HG03103 (cell line): ENCODE results near the gene DIP2C.
"Not testable (repeated sequence)": the region's sequence is repeated elsewhere in the genome, so short reads cannot be mapped to it uniquely, and the experiment has no call there.

Experiments
- ATAC-seq: cut with Tn5 transposase; IDR thresholded peaks from one replicate; pipeline ENCODE4 v1.9.1; 2021; ENCODE audit warnings: low read depth; ENCODE audit not compliant: unreplicated experiment

The DIP2C gene

DNA sequence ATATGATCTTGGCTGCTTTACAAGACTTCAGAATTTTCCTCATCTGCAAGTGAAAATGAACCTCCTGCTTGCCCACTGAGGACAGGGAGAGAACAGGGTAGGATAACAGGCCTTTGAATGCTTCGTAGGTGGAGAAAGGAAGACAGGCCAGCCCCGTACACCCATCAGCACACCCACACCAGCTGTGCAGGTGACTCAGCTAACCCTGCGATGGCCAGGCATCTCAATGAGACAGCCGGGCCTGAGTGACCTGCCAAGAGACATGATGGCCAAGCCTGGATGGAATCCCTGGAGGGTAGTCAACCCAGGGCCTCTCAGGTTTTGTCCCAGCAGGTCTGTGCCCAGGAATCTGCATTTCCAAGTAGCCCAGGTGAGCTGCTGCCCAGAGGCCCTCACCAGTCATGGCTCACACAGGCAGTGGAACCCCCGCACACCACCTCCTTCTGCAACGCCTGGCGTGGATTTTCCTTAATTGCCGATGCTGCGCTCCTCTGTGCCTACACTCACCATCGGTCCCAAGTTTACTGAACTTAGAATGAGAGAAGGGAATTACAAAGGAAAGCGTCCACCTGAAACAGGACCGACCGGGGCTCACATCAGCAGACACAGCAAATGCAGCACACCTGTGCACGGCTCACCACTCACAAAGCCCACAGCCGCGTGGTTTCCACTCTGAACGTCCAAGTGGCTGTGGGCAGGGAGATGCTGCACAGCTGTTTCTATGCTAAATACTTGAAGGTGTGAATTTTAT is 163.7 kb downstream of the DIP2C start:
- no peak for ATAC-seq

DNA sequence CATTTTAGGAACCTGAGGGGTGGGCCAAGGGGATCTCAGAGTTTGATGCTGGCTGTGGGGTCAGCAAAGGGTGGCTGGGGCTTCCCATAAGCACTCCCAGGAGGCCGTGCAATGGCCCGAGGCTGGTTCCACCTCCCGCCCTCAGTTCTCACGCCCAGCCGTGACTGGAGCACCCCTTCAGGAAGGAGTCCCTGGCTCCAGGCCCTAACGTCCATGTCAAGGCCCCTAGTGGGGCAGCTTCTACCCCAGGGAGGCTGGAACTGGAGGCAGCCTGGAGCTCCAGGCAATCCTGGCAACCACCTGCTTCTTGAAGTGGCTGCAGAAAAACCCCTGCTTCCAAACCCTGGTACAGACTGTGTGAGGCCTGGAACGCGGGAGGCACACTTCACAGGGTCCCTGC is 165.5 kb downstream of the DIP2C start:
- no peak for ATAC-seq

DNA sequence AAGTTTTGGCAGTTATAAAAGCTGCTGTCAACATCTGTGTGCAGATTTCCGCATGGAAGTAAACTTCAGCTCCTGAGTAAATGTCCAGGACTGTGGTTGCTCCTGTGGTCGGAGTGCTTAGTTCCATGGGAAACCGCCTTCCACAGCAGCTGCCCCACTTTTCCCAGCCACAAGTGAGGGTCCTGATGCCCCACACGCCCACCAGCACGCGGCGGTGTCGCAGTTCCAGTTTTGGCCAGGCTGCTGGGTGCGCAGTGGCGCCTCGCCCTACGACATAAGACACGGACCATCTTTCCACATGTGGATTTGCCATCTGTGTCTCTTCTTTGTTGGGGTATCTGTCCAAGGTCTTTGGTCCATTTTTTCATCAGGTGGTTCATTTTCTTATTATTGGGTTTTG is 167.1 kb downstream of the DIP2C start:
- ATAC-seq, result no peak

DNA sequence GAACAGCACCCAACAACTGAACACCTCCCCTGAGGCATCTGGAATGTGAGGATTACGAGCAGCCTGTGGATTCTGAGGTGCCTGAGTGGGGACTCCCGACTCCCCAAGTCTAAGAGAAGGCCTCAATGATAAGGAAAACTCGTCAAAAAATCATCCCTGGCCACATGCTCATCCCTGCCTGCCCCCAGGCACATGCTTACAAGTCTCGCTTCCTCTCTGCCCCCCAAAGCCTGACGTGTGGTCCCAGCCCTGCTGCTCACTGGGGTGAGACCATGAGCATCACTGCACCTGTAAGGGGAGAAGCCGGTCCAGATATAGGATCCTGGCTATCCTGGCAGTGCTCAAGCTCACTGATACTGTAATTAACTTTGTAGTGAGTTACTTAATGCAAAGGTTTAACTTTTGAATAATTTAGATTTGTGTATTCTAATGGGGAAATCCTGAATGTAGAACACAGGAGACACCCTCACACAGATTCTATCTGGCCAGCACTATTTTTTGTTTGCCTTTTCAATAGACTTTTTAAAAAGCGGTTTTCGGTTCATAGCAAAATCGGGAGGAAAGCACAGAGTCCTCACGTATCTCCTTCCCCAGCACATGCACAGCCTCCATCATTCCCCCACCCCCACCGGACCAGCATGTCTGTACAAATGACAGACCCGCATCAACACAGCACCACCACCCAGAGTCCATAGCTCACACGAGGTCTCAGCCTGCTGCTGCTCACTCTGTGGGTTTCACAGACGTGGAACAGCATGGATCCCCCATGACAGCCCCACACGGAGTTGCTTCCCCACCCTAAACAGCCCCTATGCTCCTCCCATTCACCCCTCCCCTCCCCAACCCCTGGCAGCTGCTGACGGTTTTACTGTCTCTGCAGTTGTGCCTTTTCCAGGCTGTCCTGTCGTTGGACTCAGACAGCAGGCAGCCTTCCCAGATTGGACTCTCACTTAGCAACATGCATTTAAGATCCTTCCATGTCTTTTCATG is 167.9 kb downstream of the DIP2C start:
- no peak for ATAC-seq

DNA sequence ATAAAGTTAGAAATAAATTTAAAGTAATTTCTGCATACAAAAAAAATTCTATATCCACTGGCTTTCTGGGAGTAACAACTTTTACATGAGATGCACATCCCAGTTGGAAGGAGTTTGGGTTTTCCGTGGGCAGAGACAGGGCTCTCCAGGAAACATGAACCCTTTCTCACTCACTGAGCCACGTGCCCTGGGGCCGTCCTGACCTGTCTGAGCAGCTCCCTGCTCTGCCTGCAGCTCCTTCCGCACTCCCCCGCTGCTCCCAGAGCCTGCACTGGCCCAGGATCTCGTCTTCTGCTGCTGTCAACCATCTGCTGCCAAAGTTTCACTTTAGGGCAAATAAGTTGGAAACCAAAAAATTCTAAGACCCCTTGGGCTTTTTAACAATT is 169.1 kb downstream of the DIP2C start:
- no peak for ATAC-seq

DNA sequence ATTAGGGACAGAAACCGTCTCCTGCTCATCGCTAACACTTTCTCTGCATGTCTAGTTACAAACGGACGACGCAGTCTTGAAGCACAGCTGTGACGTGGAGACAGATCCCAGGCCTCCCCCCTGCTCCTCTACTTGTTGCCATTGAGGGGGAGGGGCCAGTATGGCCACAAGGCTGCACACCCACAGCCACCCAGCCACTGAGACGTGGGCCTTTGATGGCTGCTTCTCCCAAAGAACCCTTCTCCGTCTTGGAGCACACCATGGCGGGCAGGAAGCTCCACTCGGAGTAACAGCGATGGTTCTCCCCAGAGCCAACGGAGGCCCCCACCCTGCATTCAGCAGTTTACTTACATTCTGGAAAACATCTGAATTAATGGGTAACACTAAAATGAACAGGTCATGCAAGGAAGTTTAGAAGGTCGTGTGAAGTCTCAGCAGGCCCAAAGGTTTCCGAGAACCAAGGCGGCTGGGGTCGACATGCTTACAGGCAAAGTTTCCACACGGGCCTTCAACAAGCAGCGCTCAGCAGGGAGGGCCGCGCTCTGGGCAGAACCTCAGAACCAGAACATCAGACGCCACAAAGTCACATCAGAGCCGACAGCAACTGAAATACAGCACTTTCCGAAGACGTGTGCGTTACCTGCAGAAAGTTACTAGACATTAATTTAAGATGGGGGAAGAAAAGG is 169.6 kb downstream of the DIP2C start:
- no peak for ATAC-seq

DNA sequence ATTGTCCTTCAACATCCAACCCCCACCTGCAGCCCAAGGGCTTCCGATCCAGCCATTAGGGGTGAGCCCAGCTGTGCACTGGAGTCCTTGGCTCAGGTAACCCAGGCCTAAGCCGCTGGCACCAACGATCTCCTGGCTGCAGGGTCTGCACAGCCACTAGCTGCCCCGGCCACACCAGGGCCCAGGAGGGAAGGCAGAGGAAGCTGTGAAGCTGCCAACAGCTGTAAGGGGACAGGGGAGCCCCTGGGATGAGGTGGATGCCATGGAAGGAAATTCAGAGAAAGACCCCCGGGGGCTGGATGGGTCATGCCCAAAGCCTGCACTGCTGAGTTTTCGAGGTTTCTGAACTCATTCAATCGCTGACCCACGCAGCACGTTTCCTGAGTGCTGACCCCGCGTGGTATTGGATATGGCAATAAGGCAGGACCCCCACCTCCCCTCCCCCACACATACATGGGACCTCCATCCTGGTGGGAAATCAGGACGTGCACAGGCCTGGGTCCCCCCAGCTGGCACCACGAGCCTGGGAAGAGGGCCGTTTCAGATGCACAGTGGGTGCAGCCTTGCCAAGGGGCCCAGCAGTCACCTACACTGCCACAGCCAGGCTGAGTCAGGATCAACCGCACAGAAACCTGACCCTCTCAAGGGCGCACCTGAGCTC is 170.3 kb downstream of the DIP2C start:
- ATAC-seq, result no peak

DNA sequence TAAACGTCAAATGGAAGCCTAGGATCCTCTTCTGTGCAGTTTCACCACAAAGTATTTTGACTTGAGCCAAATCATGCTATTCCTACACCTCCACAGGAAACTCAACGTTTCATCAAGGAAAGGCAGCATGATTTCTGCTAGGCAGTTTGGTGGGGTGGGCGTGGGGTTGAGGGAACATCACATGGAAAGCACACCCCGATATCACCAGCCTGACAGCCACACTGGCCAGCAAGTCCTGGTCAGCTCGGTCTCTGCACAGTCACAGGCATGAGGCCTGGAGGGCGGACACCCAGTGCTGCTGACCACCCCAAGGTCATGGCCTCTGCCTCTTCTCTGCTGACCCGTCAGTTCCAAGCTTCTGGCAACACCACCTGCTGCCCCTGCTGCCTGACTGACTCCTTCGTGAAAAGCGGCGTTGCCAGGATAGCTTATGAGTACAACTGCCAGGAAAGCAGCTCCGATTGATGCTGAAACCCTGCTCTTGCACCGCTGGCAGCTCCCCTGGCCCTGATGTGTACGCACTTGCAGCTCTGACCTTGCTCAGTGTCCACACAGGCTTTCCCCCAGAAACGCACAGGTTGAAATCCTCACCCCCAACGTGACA is 171.5 kb downstream of the DIP2C start:
- no peak for ATAC-seq

DNA sequence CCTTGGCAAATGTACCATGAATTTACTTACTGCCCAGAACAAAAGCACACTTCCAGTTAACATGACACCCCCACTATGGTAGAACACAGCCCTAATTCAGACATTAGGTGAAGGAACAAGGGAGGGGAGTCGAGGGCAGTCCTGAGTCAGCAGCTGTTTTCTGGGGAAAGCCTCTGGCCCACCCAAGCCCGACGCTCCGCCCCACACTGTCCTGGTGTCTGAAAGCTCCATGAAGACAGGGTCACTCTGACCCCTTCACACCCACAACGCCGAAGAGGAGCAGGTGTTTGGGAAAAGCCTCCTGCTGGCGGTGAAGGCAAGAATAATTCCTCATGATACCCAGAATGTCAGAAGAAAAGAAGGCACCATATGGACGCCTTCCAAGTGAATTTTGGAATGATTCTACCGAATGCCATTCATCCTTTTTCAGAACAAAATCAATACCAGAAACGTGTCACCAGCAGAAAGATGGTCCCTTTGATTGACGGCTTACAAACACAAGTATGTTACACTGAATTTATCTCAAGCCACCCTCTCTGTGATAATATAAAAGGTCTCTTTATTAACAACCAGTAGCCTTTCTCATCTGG is 172.1 kb downstream of the DIP2C start:
- ATAC-seq, result no peak

DNA sequence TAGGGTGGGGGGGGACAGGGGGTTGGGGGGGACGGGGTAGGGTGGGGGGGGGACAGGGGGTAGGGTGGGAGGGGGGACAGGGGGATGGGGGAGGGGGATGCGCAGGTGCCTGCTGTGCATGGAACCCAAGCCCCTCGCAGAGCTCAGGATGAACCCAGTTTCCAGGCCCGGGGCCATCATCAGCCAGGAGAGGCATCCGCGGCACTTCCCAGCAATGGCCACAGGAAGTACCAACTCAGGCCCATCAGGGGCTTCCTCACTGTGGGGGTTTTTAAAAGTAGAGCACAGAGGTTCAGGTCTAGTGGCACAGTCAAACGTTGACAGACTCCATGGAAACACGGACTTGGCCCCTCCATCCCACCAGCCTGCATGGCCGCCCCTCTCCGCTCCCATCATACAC is 172.7 kb downstream of the DIP2C start:
- ATAC-seq, result no peak

DNA sequence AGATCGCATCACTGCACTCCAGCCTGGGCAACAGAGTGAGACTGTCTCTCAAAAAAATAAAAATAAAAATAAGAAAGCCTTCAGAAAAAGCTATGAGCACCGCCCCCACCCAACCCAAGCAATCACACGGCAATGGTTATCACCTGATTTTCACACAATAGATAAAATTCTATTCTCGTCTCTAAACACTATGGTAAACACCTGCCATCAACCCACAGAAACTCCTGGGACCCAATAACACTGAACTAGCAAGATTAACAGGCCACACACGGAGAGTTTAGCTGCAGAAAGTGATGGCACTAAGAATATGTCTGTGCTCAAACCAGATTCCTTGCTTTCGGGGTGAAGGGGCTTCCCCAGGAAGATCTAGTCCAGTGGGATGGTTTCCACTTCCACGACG is 173.8 kb downstream of the DIP2C start:
- no peak for ATAC-seq

DNA sequence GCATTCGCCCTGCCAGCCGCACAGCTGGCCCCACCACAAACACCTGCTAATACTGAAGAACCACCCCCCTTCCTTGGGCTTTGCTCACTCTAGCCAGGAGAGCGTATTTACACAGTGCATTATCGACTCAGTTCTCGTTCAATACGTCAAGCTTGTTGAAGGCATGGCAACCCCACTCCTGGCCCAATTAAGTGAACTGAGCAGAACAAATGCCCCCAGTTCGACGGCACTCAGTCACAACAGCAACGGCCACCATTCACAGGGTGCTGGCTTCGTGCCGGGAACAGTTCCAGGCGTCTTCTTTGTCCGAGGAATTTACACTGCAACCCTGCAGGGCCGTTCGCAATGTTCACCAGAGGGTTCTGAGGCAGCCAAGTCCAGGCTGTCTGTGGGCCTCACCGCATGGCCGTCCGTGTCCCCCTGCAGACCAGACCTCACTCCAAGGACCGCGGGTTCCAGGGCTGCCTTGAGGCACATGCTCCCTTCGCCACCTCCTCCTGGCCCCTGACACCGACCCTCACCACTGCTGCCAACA is 175.3 kb downstream of the DIP2C start:
- no peak for ATAC-seq

DNA sequence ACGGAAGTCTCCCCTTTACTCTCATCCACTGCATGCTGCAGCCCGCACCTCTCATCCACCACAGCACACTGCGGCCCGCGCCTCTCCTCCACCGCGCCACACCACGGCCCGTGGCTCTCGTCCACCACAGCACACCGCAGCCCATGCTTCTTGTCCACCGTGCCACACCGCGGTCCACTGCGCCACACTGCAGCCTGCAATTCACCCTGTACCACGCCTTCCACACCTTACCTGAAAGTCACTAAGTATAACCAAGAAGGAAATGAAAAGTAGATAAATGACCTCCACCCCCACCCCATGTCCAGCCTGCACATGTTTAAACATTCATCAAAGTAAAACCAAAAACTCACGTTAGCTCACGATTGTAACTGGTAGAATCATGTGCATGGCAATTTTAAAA is 176.1 kb downstream of the DIP2C start:
- no peak for ATAC-seq

DNA sequence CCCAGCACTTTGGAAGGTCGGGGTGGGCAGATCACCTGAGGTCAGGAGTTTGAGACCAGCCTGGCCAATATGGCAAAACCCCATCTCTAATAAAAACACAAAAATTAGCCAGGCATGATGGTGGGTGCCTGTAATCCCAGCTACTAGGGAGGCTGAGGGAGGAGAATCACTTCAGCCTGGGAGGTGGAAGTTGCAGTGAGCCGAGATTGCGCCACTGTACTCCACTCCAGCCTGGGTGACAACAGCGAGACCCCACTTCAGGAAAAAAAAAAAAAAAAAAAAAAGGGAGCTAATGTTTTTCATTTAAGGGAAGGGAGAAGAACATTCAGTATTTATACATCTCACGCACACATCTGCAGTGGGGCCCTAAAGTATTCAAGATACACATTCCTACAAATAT is 176.8 kb downstream of the DIP2C start:
- ATAC-seq, result not testable (repeated sequence)

DNA sequence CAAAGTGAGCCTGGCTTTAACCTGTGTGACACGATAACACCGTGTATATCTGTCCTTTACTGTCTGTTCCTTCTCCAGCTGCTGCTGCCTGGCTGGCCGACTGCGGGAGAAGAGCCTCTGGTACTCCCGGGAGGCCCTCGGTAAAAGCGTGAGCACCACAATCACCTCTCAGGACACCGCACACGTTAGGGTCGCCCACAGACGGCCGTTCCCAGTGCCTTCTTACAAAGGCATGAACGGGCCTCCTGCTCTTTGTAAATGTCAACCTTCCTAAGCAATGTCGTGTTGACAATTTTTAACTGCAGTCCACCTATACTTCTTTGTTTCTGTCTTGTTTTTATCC is 177.6 kb downstream of the DIP2C start:
- no peak for ATAC-seq

DNA sequence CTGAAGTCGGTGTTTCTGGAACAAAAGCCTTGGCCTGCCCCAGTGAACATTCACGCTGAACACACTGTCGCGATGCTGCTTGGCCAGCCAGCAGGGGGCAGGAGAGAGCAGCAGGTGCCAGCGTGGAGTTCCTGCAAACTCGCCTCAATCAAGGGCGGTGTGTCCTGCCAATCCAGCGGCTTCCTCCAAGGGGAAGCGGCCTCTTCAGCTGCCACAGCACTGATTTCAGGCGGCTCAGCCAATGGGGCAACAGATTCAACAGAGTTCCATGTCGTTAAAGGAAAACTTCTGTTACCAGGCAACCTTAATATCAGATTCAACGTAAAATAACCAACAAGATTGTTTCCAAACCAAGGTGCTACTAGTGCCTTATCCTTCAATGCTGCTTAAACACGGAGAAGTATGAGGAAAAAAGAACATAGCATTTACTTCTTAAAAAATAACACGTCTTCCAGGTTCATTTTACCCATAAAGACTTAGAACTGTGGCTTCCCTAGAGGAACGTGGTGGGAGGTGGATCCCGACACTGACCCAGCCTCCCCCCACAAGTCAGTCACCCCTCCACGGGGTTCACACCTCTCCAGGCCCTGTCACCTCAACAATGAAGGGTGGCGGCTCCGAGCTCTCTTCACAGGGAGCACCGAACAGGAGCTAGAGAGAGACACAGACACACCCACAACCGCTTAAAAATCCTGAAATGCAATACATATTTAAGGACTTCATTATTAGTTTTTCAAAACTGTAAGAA is 178.2 kb downstream of the DIP2C start:
- no peak for ATAC-seq

DNA sequence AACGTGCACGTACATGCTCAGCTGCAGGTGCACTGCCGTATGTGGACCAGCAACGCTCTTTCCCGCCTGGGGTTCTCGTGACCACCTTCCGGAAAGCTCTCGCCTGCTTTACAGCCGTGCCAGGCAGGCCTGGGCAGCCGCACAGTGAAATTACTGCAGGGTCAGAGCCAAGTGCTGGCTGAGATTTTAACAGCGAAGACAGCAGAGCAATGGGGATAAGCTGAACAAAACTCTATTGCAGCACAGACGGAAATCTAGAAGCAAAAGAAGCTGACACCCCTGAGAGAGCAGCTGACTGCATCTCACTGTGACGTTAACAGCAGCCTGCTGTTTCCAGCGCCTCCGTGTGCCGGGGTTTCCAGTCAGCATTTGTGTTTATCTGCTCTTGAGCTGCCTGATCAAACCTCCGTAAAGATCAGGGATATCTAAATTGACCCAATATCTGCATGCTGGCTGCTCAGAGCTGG is 179.0 kb downstream of the DIP2C start:
- no peak for ATAC-seq

DNA sequence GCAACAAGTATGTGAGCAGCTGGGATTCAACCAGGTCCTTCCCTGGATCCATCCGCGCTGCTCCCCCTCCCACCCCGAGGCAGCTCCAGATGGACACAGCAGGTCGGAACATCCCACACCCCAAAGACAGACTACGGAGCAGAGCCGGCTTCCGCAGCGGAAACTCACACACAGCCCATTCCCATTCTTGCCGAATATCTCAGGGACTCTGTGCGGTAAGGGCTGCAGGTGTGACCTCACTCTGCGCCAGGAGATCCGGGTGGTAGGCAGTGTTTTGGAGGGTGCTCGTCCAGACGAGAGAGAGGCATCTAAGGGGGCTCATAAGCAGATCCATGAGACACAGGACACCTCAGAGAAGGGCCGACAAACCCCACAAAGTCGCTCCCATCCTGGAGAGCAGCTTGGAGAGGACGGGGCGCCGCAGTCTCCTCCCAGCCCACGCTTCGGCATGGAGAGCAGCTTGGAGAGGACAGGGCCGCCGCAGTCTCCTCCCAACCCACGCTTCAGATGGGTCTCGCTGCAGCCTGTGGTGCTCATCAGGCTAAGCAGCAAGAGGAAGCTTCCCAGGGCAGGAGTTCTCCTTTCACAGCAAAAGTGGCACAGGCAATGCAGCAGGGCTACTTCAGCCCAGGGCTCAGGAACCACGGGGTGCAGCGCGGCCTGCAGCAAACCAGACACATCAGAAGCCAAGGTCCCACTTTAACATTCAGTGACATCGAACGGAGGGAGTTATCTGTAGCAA is 179.9 kb downstream of the DIP2C start:
- no peak for ATAC-seq
